HEK293 (cell line): ENCODE measurements around the gene PTPRK.

ENCODE experiments used
- CTCF ChIA-PET: fragments of 350-600 bp; formaldehyde crosslinking; extraction: SDS; loops from one replicate; lab custom pipeline; 2021; ENCODE audit warnings: antibody characterized with exemption; lab: Yijun Ruan, JAX
- POLR2A ChIA-PET: fragments of 300-600 bp; formaldehyde crosslinking; extraction: SDS; loops from one replicate; lab custom pipeline; 2020; ENCODE audit warnings: antibody characterized with exemption, inconsistent platforms; lab: Yijun Ruan, JAX
- H3K27ac ChIP-seq: fragments of 200-500 bp; sonication (Bioruptor generic); 2 replicates; pipeline ENCODE4 v1.5.1; 2014; ENCODE audit warnings: low read depth, low read length, control low read depth, inconsistent platforms; ENCODE audit errors: extremely low read depth
- H3K36me3 ChIP-seq, 2 experiments: fragments of 200-500 bp in 1 of 2; sonication (Bioruptor generic) in 1 of 2; 1 replicate in 1 of 2; 2 replicates in 1 of 2; pipeline ENCODE4 v1.5.1; 2014 to 2017; ENCODE audit warnings: inconsistent platforms in 2 of 2, low read length in 2 of 2; ENCODE audit not compliant: control insufficient read depth in 2 of 2, insufficient read depth in 1 of 2
- H3K4me1 ChIP-seq: fragments of 200-500 bp; sonication (Bioruptor generic); 2 replicates; pipeline ENCODE4 v1.5.1; 2014; ENCODE audit warnings: mild to moderate bottlenecking, low read length, inconsistent platforms; ENCODE audit not compliant: control insufficient read depth, insufficient read depth
- H3K4me3 ChIP-seq: 2 replicates; pipeline ENCODE4 v1.5.1; 2011; ENCODE audit warnings: low read depth, mild to moderate bottlenecking, control low read depth, low read length, moderate library complexity
- H3K9me3 ChIP-seq: fragments of 200-500 bp; sonication (Bioruptor generic); 2 replicates; pipeline ENCODE4 v1.5.1; 2014; ENCODE audit warnings: low read depth, low read length, inconsistent platforms; ENCODE audit not compliant: control insufficient read depth, insufficient read depth
- BCL11B ChIP-seq: fragments of 450-650 bp; formaldehyde crosslinking; IDR thresholded peaks from 2 replicates; pipeline ENCODE4 v1.5.1; 2016; ENCODE audit warnings: low read depth, missing biosample characterization, missing genetic modification characterization
- HOXC10 ChIP-seq: sonication (generic); formaldehyde crosslinking; IDR thresholded peaks from 2 replicates; pipeline ENCODE4 v1.8.1; 2023; ENCODE audit warnings: mild to moderate bottlenecking, missing genetic modification reagents
- OVOL3 ChIP-seq: fragments of 450-650 bp; formaldehyde crosslinking; IDR thresholded peaks from 2 replicates; pipeline ENCODE4 v1.5.1; 2016; ENCODE audit warnings: missing biosample characterization, missing genetic modification characterization
- REST ChIP-seq: fragments of 450-650 bp; formaldehyde crosslinking; IDR thresholded peaks from 2 replicates; pipeline ENCODE4 v1.5.1; 2016; ENCODE audit warnings: missing biosample characterization, missing genetic modification characterization
- ZNF280D ChIP-seq: fragments of 450-650 bp; formaldehyde crosslinking; IDR thresholded peaks from 2 replicates; pipeline ENCODE4 v1.5.1; 2016; ENCODE audit warnings: missing biosample characterization, missing genetic modification characterization
- ZNF660 ChIP-seq: fragments of 450-650 bp; IDR thresholded peaks from 2 replicates; pipeline ENCODE4 v1.5.1; 2018; ENCODE audit warnings: missing biosample characterization, mild to moderate bottlenecking, missing genetic modification characterization
- ZSCAN23 ChIP-seq: fragments of 450-650 bp; formaldehyde crosslinking; IDR thresholded peaks from 2 replicates; pipeline ENCODE4 v1.5.1; 2016; ENCODE audit warnings: missing biosample characterization, missing genetic modification characterization
- TF ChIP-seq, protein P1 (sequence below): fragments of 450-650 bp; formaldehyde crosslinking; IDR thresholded peaks from 2 replicates; pipeline ENCODE4 v1.5.1; 2017; ENCODE audit warnings: missing biosample characterization, missing genetic modification characterization
- TF ChIP-seq, protein P2 (sequence below): fragments of 450-650 bp; formaldehyde crosslinking; IDR thresholded peaks from 2 replicates; pipeline ENCODE4 v1.5.1; 2016; ENCODE audit warnings: missing biosample characterization, missing genetic modification characterization, borderline replicate concordance
- TF ChIP-seq, protein P3 (sequence below): fragments of 450-650 bp; formaldehyde crosslinking; IDR thresholded peaks from 2 replicates; pipeline ENCODE4 v1.5.1; 2017; ENCODE audit warnings: missing biosample characterization, missing genetic modification characterization
- TF ChIP-seq, protein P4 (sequence below): fragments of 450-650 bp; IDR thresholded peaks from 2 replicates; pipeline ENCODE4 v1.5.1; 2018; ENCODE audit warnings: missing biosample characterization, mild to moderate bottlenecking, missing genetic modification characterization

Gene PTPRK

GRCh38 chr6:128513878-128514277 is 6.5 kb downstream of the PTPRK start:
- no peaks in the 10 kb centered on the region for H3K36me3 ChIP-seq
- TF ChIP-seq REST (tag by site-specific recombination) (0 out of 2 replicates have a peak, but pooled peaks have one; percentile 12), ZNF660 (tag by site-specific recombination) (no peak)
- H3K9me3 ChIP-seq, result no peaks in the 10 kb centered on the region
- POLR2A ChIA-PET, result interaction anchor here (0.7 kb wide), 1 partner anchor 10 kb away, joined by 3 read pairs; no protein-coding TSS in a partner anchor
- CTCF ChIA-PET, result interaction anchor here (0.7 kb wide), 3 partner anchors 782 to 1054 kb away, joined by 3 to 5 read pairs (median 4); no protein-coding TSS in a partner anchor
- no peak overlapping the region for H3K4me3 ChIP-seq
- H3K27ac ChIP-seq, result no peak overlapping the region
- peaks cover 45% of the 10 kb centered on the region for H3K4me1 ChIP-seq

DNA sequence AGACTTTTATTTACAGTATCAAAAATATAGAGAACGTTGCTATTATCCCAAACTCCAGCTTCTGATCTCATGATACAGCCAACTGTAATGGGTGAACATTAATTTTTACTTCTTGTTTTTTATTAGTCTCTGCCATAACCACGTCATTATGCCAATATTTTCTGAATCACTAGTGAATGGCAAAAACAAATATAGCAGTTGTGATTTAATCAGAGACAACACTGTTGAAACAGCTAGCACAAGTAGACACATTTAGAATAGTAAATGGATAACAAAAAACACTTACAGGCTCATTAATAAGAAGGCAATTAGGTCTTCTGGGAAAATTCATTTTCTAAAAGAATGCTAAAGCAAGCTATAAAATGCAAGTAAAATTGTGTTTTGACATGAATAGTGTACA is 8.1 kb downstream of the PTPRK start:
- ChIA-PET POLR2A (interaction anchor here (1.8 kb wide), 1 partner anchor 8 kb away, joined by 11 read pairs; the partner anchor contains the start of gene PTPRK), CTCF (interaction anchor here (0.7 kb wide), 2 partner anchors 10 to 159 kb away, joined by 3 read pairs; no protein-coding TSS in a partner anchor)
- H3K4me3 ChIP-seq, result no peak overlapping the region
- TF ChIP-seq, protein P1, sequence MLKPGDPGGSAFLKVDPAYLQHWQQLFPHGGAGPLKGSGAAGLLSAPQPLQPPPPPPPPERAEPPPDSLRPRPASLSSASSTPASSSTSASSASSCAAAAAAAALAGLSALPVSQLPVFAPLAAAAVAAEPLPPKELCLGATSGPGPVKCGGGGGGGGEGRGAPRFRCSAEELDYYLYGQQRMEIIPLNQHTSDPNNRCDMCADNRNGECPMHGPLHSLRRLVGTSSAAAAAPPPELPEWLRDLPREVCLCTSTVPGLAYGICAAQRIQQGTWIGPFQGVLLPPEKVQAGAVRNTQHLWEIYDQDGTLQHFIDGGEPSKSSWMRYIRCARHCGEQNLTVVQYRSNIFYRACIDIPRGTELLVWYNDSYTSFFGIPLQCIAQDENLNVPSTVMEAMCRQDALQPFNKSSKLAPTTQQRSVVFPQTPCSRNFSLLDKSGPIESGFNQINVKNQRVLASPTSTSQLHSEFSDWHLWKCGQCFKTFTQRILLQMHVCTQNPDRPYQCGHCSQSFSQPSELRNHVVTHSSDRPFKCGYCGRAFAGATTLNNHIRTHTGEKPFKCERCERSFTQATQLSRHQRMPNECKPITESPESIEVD (tag by site-specific recombination), result peak; percentile 26; the same call in 1 of the 2 replicates
- no peak for TF ChIP-seq ZSCAN23
- TF ChIP-seq BCL11B (tag by site-specific recombination), result no peak
- TF ChIP-seq OVOL3 (tag by site-specific recombination), result no peak
- TF ChIP-seq, protein P2, sequence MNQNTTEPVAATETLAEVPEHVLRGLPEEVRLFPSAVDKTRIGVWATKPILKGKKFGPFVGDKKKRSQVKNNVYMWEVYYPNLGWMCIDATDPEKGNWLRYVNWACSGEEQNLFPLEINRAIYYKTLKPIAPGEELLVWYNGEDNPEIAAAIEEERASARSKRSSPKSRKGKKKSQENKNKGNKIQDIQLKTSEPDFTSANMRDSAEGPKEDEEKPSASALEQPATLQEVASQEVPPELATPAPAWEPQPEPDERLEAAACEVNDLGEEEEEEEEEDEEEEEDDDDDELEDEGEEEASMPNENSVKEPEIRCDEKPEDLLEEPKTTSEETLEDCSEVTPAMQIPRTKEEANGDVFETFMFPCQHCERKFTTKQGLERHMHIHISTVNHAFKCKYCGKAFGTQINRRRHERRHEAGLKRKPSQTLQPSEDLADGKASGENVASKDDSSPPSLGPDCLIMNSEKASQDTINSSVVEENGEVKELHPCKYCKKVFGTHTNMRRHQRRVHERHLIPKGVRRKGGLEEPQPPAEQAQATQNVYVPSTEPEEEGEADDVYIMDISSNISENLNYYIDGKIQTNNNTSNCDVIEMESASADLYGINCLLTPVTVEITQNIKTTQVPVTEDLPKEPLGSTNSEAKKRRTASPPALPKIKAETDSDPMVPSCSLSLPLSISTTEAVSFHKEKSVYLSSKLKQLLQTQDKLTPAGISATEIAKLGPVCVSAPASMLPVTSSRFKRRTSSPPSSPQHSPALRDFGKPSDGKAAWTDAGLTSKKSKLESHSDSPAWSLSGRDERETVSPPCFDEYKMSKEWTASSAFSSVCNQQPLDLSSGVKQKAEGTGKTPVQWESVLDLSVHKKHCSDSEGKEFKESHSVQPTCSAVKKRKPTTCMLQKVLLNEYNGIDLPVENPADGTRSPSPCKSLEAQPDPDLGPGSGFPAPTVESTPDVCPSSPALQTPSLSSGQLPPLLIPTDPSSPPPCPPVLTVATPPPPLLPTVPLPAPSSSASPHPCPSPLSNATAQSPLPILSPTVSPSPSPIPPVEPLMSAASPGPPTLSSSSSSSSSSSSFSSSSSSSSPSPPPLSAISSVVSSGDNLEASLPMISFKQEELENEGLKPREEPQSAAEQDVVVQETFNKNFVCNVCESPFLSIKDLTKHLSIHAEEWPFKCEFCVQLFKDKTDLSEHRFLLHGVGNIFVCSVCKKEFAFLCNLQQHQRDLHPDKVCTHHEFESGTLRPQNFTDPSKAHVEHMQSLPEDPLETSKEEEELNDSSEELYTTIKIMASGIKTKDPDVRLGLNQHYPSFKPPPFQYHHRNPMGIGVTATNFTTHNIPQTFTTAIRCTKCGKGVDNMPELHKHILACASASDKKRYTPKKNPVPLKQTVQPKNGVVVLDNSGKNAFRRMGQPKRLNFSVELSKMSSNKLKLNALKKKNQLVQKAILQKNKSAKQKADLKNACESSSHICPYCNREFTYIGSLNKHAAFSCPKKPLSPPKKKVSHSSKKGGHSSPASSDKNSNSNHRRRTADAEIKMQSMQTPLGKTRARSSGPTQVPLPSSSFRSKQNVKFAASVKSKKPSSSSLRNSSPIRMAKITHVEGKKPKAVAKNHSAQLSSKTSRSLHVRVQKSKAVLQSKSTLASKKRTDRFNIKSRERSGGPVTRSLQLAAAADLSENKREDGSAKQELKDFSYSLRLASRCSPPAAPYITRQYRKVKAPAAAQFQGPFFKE (tag by site-specific recombination), result no peak
- H3K36me3 ChIP-seq, result no peaks in the 10 kb centered on the region
- no peak overlapping the region for H3K27ac ChIP-seq
- peaks cover 48% of the 10 kb centered on the region for H3K4me1 ChIP-seq
- H3K9me3 ChIP-seq, result no peaks in the 10 kb centered on the region

GRCh38 chr6:128511506-128511905 is 8.9 kb downstream of the PTPRK start:
- Histone ChIP-seq H3K27ac (peak overlapping the region; percentile 45), H3K9me3 (no peaks in the 10 kb centered on the region), H3K36me3 (no peaks in the 10 kb centered on the region), H3K4me3 (no peak overlapping the region), H3K4me1 (peaks cover 48% of the 10 kb centered on the region)
- ChIA-PET CTCF (interaction anchor here (0.6 kb wide), 2 partner anchors 89 to 644 kb away, joined by 3 to 4 read pairs; no protein-coding TSS in a partner anchor), POLR2A (interaction anchor here (1.8 kb wide), 1 partner anchor 9 kb away, joined by 11 read pairs; the partner anchor contains the start of gene PTPRK)
- TF ChIP-seq HOXC10 (CRISPR knock-in tag), result no peak
- no peak for TF ChIP-seq ZNF280D (tag by site-specific recombination)
- TF ChIP-seq, protein P3, sequence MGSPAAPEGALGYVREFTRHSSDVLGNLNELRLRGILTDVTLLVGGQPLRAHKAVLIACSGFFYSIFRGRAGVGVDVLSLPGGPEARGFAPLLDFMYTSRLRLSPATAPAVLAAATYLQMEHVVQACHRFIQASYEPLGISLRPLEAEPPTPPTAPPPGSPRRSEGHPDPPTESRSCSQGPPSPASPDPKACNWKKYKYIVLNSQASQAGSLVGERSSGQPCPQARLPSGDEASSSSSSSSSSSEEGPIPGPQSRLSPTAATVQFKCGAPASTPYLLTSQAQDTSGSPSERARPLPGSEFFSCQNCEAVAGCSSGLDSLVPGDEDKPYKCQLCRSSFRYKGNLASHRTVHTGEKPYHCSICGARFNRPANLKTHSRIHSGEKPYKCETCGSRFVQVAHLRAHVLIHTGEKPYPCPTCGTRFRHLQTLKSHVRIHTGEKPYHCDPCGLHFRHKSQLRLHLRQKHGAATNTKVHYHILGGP, result no peak
- TF ChIP-seq, protein P4, sequence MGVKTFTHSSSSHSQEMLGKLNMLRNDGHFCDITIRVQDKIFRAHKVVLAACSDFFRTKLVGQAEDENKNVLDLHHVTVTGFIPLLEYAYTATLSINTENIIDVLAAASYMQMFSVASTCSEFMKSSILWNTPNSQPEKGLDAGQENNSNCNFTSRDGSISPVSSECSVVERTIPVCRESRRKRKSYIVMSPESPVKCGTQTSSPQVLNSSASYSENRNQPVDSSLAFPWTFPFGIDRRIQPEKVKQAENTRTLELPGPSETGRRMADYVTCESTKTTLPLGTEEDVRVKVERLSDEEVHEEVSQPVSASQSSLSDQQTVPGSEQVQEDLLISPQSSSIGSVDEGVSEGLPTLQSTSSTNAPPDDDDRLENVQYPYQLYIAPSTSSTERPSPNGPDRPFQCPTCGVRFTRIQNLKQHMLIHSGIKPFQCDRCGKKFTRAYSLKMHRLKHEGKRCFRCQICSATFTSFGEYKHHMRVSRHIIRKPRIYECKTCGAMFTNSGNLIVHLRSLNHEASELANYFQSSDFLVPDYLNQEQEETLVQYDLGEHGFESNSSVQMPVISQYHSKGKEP (tag by site-specific recombination), result no peak
